Endothelial cell of umbilical vein (primary cell): ENCODE results near the gene OPCML. TPM values are rescaled to one million over a fixed set of nuclear protein-coding genes. Genes with fewer than 3 reads are reported as not detected.

ENCODE experiments used
- BruUV-seq: library from RNA; stranded (reverse); fragments of 400-500 nt; replicated peaks from 2 replicates; lab custom pipeline; 2021; lab: Mats Ljungman, UMichigan
- CTCF ChIA-PET: fragments of 300-600, 350-600 bp; sonication (Branson Sonifier 250); formaldehyde crosslinking; loops from one replicate; lab custom pipeline; 2021; ENCODE audit warnings: antibody characterized with exemption, inconsistent platforms; lab: Charles Lee
- POLR2A ChIA-PET: fragments of 300-600, 350-600 bp; sonication (Branson Sonifier 250); formaldehyde crosslinking; loops from one replicate; lab custom pipeline; 2021; ENCODE audit warnings: antibody characterized with exemption, inconsistent platforms; lab: Charles Lee
- DNase-seq: peaks from one replicate; pipeline ENCODE4 v3.0.0-alpha.2; 2011; ENCODE audit warnings: low read depth, low spot score
- FAIRE-seq: peaks from 2 replicates; lab custom pipeline; 2011; peaks lifted over from hg19 to GRCh38; lab: Jason Lieb, UNC
- H2AFZ ChIP-seq: 2 replicates; pipeline ENCODE4 v1.6.0; 2012; ENCODE audit warnings: low read depth, low read length, control low read depth, inconsistent platforms
- H3K27ac ChIP-seq: 2 replicates; pipeline ENCODE4 v1.5.1; 2011; ENCODE audit warnings: low read depth, mild to moderate bottlenecking, control low read depth, low read length, moderate library complexity; ENCODE audit not compliant: insufficient read depth
- H3K27me3 ChIP-seq, 2 experiments: 2 replicates each; pipeline versions ENCODE4 v1.6.0 to v1.6.1; 2011; ENCODE audit warnings: low read length in 2 of 2, mixed read lengths in 1 of 2; ENCODE audit not compliant: control insufficient read depth in 2 of 2, insufficient read depth in 2 of 2
- H3K36me3 ChIP-seq, 2 experiments: 2 replicates in 1 of 2; 3 replicates in 1 of 2; pipeline ENCODE4 v1.5.1; 2011; ENCODE audit warnings: low read length in 2 of 2, mild to moderate bottlenecking in 1 of 2, moderate library complexity in 1 of 2; ENCODE audit not compliant: control insufficient read depth in 2 of 2, insufficient read depth in 2 of 2; ENCODE audit errors: extremely low read depth in 1 of 2
- H3K4me1 ChIP-seq: 3 replicates; pipeline ENCODE4 v1.5.1; 2011; ENCODE audit warnings: mild to moderate bottlenecking, low read length; ENCODE audit not compliant: control insufficient read depth, insufficient read depth; ENCODE audit errors: extremely low read depth
- H3K4me2 ChIP-seq: 2 replicates; pipeline ENCODE4 v1.6.1; 2011; ENCODE audit warnings: low read length, control low read depth, mixed read lengths; ENCODE audit not compliant: insufficient read depth
- H3K4me3 ChIP-seq, 3 experiments: fragments of 200-600 bp in 1 of 3; sonication (generic), shearing (Covaris generic) in 1 of 3; replicated peaks in 1 of 3; 2 replicates each; pipeline ENCODE4 v1.5.1; 2011 to 2016; ENCODE audit warnings: control low read depth in 3 of 3, low read length in 3 of 3, mild to moderate bottlenecking in 2 of 3, inconsistent platforms in 1 of 3, low read depth in 1 of 3, moderate library complexity in 1 of 3; ENCODE audit not compliant: insufficient read depth in 1 of 3
- H3K79me2 ChIP-seq: 2 replicates; pipeline ENCODE4 v1.6.0; 2012; ENCODE audit warnings: low read length, inconsistent platforms; ENCODE audit not compliant: control insufficient read depth, insufficient read depth
- H3K9ac ChIP-seq: replicated peaks from 2 replicates; pipeline ENCODE3; 2011; ENCODE audit warnings: low read length, control low read depth; ENCODE audit not compliant: insufficient read depth; ENCODE audit errors: extremely low read depth
- H3K9me1 ChIP-seq: replicated peaks from 3 replicates; pipeline ENCODE4 v1.6.0; 2011; ENCODE audit warnings: mild to moderate bottlenecking, low read length; ENCODE audit not compliant: control insufficient read depth, insufficient read depth; ENCODE audit errors: extremely low read depth
- H3K9me3 ChIP-seq: replicated peaks from 2 replicates; pipeline ENCODE4 v1.5.1; 2012; ENCODE audit warnings: low read length, inconsistent platforms; ENCODE audit not compliant: control insufficient read depth, insufficient read depth
- H4K20me1 ChIP-seq: replicated peaks from 2 replicates; pipeline ENCODE3; 2011; ENCODE audit warnings: mild to moderate bottlenecking, low read length; ENCODE audit not compliant: control insufficient read depth, insufficient read depth; ENCODE audit errors: extremely low read depth
- CTCF ChIP-seq, 2 donors: IDR thresholded peaks; 1 replicate in 1 of 2; 2 replicates in 1 of 2; pipeline ENCODE4 v1.5.1; 2011; ENCODE audit warnings: low read length in 2 of 2, mild to moderate bottlenecking in 2 of 2, moderate library complexity in 2 of 2, control low read depth in 1 of 2, inconsistent platforms in 1 of 2, low read depth in 1 of 2; ENCODE audit not compliant: insufficient read depth in 1 of 2; ENCODE audit errors: extremely low read depth in 1 of 2
- EZH2 ChIP-seq: IDR thresholded peaks from 2 replicates; pipeline ENCODE4 v1.6.1; 2012; ENCODE audit warnings: borderline replicate concordance, low read depth, mild to moderate bottlenecking, moderate library complexity, low read length, inconsistent platforms; ENCODE audit not compliant: severe bottlenecking
- FOS ChIP-seq: IDR thresholded peaks from 2 replicates; pipeline ENCODE4 v1.6.1; 2011; ENCODE audit warnings: mild to moderate bottlenecking, low read length, moderate library complexity, borderline replicate concordance; ENCODE audit not compliant: insufficient read depth
- GATA2 ChIP-seq: IDR thresholded peaks from 2 replicates; pipeline ENCODE4 v1.7.0; 2011; ENCODE audit warnings: low read depth, mild to moderate bottlenecking, moderate library complexity, mixed read lengths, low read length; ENCODE audit not compliant: insufficient read length, insufficient read depth
- JUN ChIP-seq: IDR thresholded peaks from 2 replicates; pipeline ENCODE4 v1.6.1; 2011; ENCODE audit warnings: borderline replicate concordance, low read depth; ENCODE audit not compliant: insufficient read length, insufficient read depth
- MAX ChIP-seq: IDR thresholded peaks from 2 replicates; pipeline ENCODE4 v1.6.1; 2011; ENCODE audit not compliant: insufficient read depth, insufficient read length
- MYC ChIP-seq: IDR thresholded peaks from one replicate; pipeline ENCODE4 v1.6.1; 2011; ENCODE audit warnings: mild to moderate bottlenecking, low read depth, low read length
- POLR2A ChIP-seq: IDR thresholded peaks from 2 replicates; pipeline ENCODE4 v1.6.1; 2012; ENCODE audit warnings: low read depth, mild to moderate bottlenecking, control low read depth, low read length
- POLR2AphosphoS5 ChIP-seq: IDR thresholded peaks from 2 replicates; pipeline ENCODE4 v1.6.1; 2012; ENCODE audit warnings: low read depth, mild to moderate bottlenecking, control low read depth, low read length, moderate library complexity; ENCODE audit not compliant: insufficient read depth
- dilution Hi-C: fragments of 300-500 bp; cut with MboI; formaldehyde crosslinking; loops from one replicate; pipeline ENCODE4 v1.15.0; 2019; ENCODE audit warnings: low sequenced_read_pairs; ENCODE audit not compliant: extremely low pct_ligation_motif_present
- intact Hi-C: fragments of 100-400 bp; cut with micrococcal nuclease; formaldehyde crosslinking; loops from one replicate; pipeline ENCODE4 v1.10.0; 2022
- polyA plus RNA-seq, 4 experiments: library from polyadenylated mRNA; depleted of rRNA in 3 of 4; stranded (reverse) in 3 of 4; unstranded in 1 of 4; fragments of >200 nt; gene quantifications; 2 replicates each; pipeline versions ENCODE4 v1.2.1 to v1.2.3, GENCODE V29; 2011 to 2012; ENCODE audit warnings: missing spikeins in 1 of 4
- total RNA-seq: library from RNA; stranded (reverse); gene quantifications from 2 replicates; pipeline ENCODE4 v1.2.3, GENCODE V29; 2021

The OPCML gene
- total and polyA plus RNA-seq, 2 donors (not counting 3 experiments of a cell fraction or from before 2014, with no cell fraction given): not detected

GRCh38 chr11:132944569-132944944 lies 587.7 kb downstream of the OPCML start:
- no peak for FAIRE-seq
- CTCF ChIA-PET: interaction anchor here (1.1 to 1.4 kb wide), 2 partner anchors 12 to 1256 kb away, joined by 3 read pairs; no protein-coding TSS in a partner anchor
- no peaks in the 10 kb centered on the region for H3K4me1 ChIP-seq
- POLR2A ChIA-PET: no interaction called here
- intact Hi-C loops: loop anchor here (5.0 kb wide), 3 partner anchors 118 to 1032 kb away; no protein-coding TSS in a partner anchor
- H3K79me2 ChIP-seq: no peaks in the 10 kb centered on the region
- H3K27ac ChIP-seq: no peak overlapping the region
- no peaks in the 10 kb centered on the region for H3K36me3 ChIP-seq
- no peak overlapping the region for H3K4me3 ChIP-seq
- no peak for TF ChIP-seq FOS
- no peak for TF ChIP-seq POLR2A
- no peak for TF ChIP-seq POLR2AphosphoS5
- TF ChIP-seq EZH2: no peak
- TF ChIP-seq GATA2: no peak
- no peak for TF ChIP-seq CTCF (IDR thresholded peaks at IDR 0.05; ENCODE audit: extremely low read depth in 1 of 2, insufficient read depth in 1 of 2, low read depth in 1 of 2, low read length in 2 of 2)
- no peak for TF ChIP-seq MYC
- no peak for TF ChIP-seq MAX
- no peak for TF ChIP-seq JUN
- H3K9me1 ChIP-seq: no peaks in the 10 kb centered on the region
- no peak overlapping the region for H3K4me2 ChIP-seq
- H3K9ac ChIP-seq: no peak overlapping the region
- no peak for DNase-seq
- H3K27me3 ChIP-seq: peaks cover 10 to 17% of the 10 kb centered on the region in 2 experiments
- BruUV-seq: no TSS peak
- dilution Hi-C loops: no loop called here
- no peaks in the 10 kb centered on the region for H4K20me1 ChIP-seq
- H2AFZ ChIP-seq: no peak overlapping the region
- no peaks in the 10 kb centered on the region for H3K9me3 ChIP-seq
